ENCODE data around the gene GPR162.

Gene GPR162

GRCh38 chr12:6871052-6871957 lies 49.7 kb downstream of the GPR162 start:
- peak overlapping the region; percentile 77 for H3K4me3 ChIP-seq (ENCODE audit: low read depth, low read length)

GRCh38 chr12:6872073-6873048 lies 50.7 kb downstream of the GPR162 start:
- peak overlapping the region; percentile 77 for H3K4me3 ChIP-seq (ENCODE audit: low read depth, low read length)

GRCh38 chr12:6873094-6874014 lies 51.7 kb downstream of the GPR162 start, which contains the start of gene SPSB2:
Gene SPSB2 (minus strand): TSS chr12:6873303. CDS start chr12:6872901, 402 bp downstream.
- peak within 1 kb of the TSS; percentile 77 for H3K4me3 ChIP-seq (ENCODE audit: low read depth, low read length)

- peak overlapping the region; percentile 39 for H3K4me3 ChIP-seq (ENCODE audit: low read depth, low read length)
Observed at GRCh38 chr12:6874015-6874368, 52.4 kb downstream of the GPR162 start.

All from iPS-11a (cell line).